Fibroblast of lung (primary cell): ENCODE measurements around the gene MRPL9. TPM values are rescaled to one million over a fixed set of nuclear protein-coding genes. Genes with fewer than 3 reads are reported as not detected.

Source experiments
- DNase-seq, 2 donors: peaks; one replicate each; pipeline versions ENCODE4 v3.0.0 to v3.0.0-alpha.2; 2010; ENCODE audit warnings: low read depth in 2 of 2
- H2AFZ ChIP-seq: 2 replicates; pipeline ENCODE4 v1.5.1; 2012; ENCODE audit warnings: low read length, control low read depth, inconsistent platforms
- H3K27ac ChIP-seq: 2 replicates; pipeline ENCODE4 v1.5.1; 2011; ENCODE audit warnings: low read length, control low read depth; ENCODE audit not compliant: insufficient read depth
- H3K27me3 ChIP-seq: 2 replicates; pipeline ENCODE4 v1.5.1; 2011; ENCODE audit warnings: mild to moderate bottlenecking, low read length; ENCODE audit not compliant: control insufficient read depth, insufficient read depth
- H3K36me3 ChIP-seq: 2 replicates; pipeline ENCODE4 v1.5.1; 2011; ENCODE audit warnings: low read length; ENCODE audit not compliant: control insufficient read depth, insufficient read depth
- H3K4me1 ChIP-seq: 2 replicates; pipeline ENCODE4 v1.5.1; 2011; ENCODE audit warnings: low read length; ENCODE audit not compliant: control insufficient read depth, insufficient read depth; ENCODE audit errors: extremely low read depth
- H3K4me2 ChIP-seq: 2 replicates; pipeline ENCODE4 v1.5.1; 2011; ENCODE audit warnings: low read length, control low read depth; ENCODE audit not compliant: insufficient read depth; ENCODE audit errors: extremely low read depth
- H3K4me3 ChIP-seq, 4 experiments: fragments of 200-600 bp in 1 of 4; sonication (generic) in 1 of 4; replicated peaks in 1 of 4; 2 replicates each; pipeline ENCODE4 v1.5.1; 2011 to 2016; ENCODE audit warnings: low read length in 4 of 4, low read depth in 3 of 4, mild to moderate bottlenecking in 3 of 4, control low read depth in 2 of 4, inconsistent platforms in 1 of 4, mixed read lengths in 1 of 4; ENCODE audit not compliant: insufficient read depth in 1 of 4; ENCODE audit errors: control extremely low read depth in 1 of 4
- H3K79me2 ChIP-seq: 2 replicates; pipeline ENCODE4 v1.5.1; 2012; ENCODE audit warnings: mild to moderate bottlenecking, low read length, inconsistent platforms; ENCODE audit not compliant: control insufficient read depth, insufficient read depth
- H3K9ac ChIP-seq: 2 replicates; pipeline ENCODE4 v1.5.1; 2011; ENCODE audit warnings: mild to moderate bottlenecking, low read length, control low read depth; ENCODE audit not compliant: insufficient read depth
- H3K9me3 ChIP-seq: 2 replicates; pipeline ENCODE4 v1.5.1; 2012; ENCODE audit warnings: low read depth, low read length; ENCODE audit not compliant: control insufficient read depth, insufficient read depth
- H4K20me1 ChIP-seq: 2 replicates; pipeline ENCODE4 v1.5.1; 2011; ENCODE audit warnings: low read length; ENCODE audit not compliant: control insufficient read depth, insufficient read depth; ENCODE audit errors: extremely low read depth
- CTCF ChIP-seq, 2 donors: IDR thresholded peaks in 1 of 2; conservative IDR thresholded peaks in 1 of 2; 1 replicate in 1 of 2; 2 replicates in 1 of 2; pipeline ENCODE4 v1.5.1; 2011 to 2012; ENCODE audit warnings: low read length in 2 of 2, control low read depth in 1 of 2, inconsistent platforms in 1 of 2, low read depth in 1 of 2, mild to moderate bottlenecking in 1 of 2
- EZH2 ChIP-seq: IDR thresholded peaks from 2 replicates; pipeline ENCODE4 v1.5.1; 2012; ENCODE audit warnings: low read length, control low read depth, mild to moderate bottlenecking; ENCODE audit errors: missing control alignments
- polyA plus RNA-seq, 2 donors: library from polyadenylated mRNA; depleted of rRNA in 1 of 2; stranded (reverse) in 1 of 2; unstranded in 1 of 2; fragments of >200 nt; gene quantifications; 2 replicates each; pipeline ENCODE4 v1.2.1, GENCODE V29; 2011 to 2012; ENCODE audit warnings: missing spikeins in 1 of 2
- total RNA-seq: library from RNA; depleted of rRNA; stranded (reverse); fragments of >200 nt; gene quantifications from 2 replicates; pipeline ENCODE4 v1.2.1, GENCODE V29; 2014

The MRPL9 gene
- total and polyA plus RNA-seq, 2 donors (not counting 1 experiment from before 2014, with no cell fraction given): 58.3 to 86.5 TPM

- Histone ChIP-seq H3K9me3 (no peaks in the 10 kb centered on the region), H3K4me2 (peak within 1 kb of the TSS; percentile 95), H3K4me1 (no peaks in the 10 kb centered on the region), H4K20me1 (no peaks in the 10 kb centered on the region), H3K79me2 (no peaks in the 10 kb centered on the region), H2AFZ (peak within 1 kb of the TSS; percentile 82), H3K36me3 (no peaks in the 10 kb centered on the region), H3K27ac (no peak within 1 kb of the TSS), H3K27me3 (peaks cover 35% of the 10 kb centered on the region), H3K9ac (peak within 1 kb of the TSS; percentile 27), H3K4me3 (peak within 1 kb of the TSS; percentile 52 to 62 (median 55))
- peak in 1 of 2 donors; percentile 10 for DNase-seq
- TF ChIP-seq EZH2 (peak; percentile 37), CTCF (conservative IDR thresholded peaks at IDR 0.05 in 1 of 2, IDR thresholded peaks at IDR 0.05 in 1 of 2; ENCODE audit: low read depth in 1 of 2, low read length in 2 of 2) (no peak)
Observed at GRCh38 chr1:151720974-151721787, 42.1 kb downstream of the MRPL9 start, which contains the start of gene RIIAD1. RIIAD1 (plus strand) TSS chr1:151721522; CDS start chr1:151721537, 15 bp downstream.

GRCh38 chr1:151720554-151720953, 42.7 kb downstream of the MRPL9 start:
- H3K4me1 ChIP-seq: no peaks in the 10 kb centered on the region
- H3K27me3 ChIP-seq: peaks cover 37% of the 10 kb centered on the region
- H3K36me3 ChIP-seq: no peaks in the 10 kb centered on the region
- no peak overlapping the region for H3K9ac ChIP-seq
- H2AFZ ChIP-seq: peak overlapping the region; percentile 82
- H3K4me3 ChIP-seq: peak overlapping the region; percentile 35 to 56 (median 44)
- peak overlapping the region; percentile 95 for H3K4me2 ChIP-seq
- peak; percentile 20 for TF ChIP-seq EZH2
- TF ChIP-seq CTCF (conservative IDR thresholded peaks at IDR 0.05 in 1 of 2, IDR thresholded peaks at IDR 0.05 in 1 of 2; ENCODE audit: low read depth in 1 of 2, low read length in 2 of 2): no peak
- H3K79me2 ChIP-seq: no peaks in the 10 kb centered on the region
- DNase-seq: peak; percentile 4 to 33
- no peak overlapping the region for H3K27ac ChIP-seq
- no peaks in the 10 kb centered on the region for H3K9me3 ChIP-seq
- H4K20me1 ChIP-seq: no peaks in the 10 kb centered on the region

- DNase-seq: no peak
- TF ChIP-seq EZH2 (no peak), CTCF (conservative IDR thresholded peaks at IDR 0.05 in 1 of 2, IDR thresholded peaks at IDR 0.05 in 1 of 2; ENCODE audit: low read depth in 1 of 2, low read length in 2 of 2) (no peak)
- H3K79me2 ChIP-seq: no peaks in the 10 kb centered on the region
- no peaks in the 10 kb centered on the region for H4K20me1 ChIP-seq
- no peak overlapping the region for H3K27ac ChIP-seq
- peak overlapping the region; percentile 95 for H3K4me2 ChIP-seq
- H3K36me3 ChIP-seq: no peaks in the 10 kb centered on the region
- peaks cover 41% of the 10 kb centered on the region for H3K27me3 ChIP-seq
- peak overlapping the region; percentile 82 for H2AFZ ChIP-seq
- no peak overlapping the region for H3K9ac ChIP-seq
- H3K4me1 ChIP-seq: no peaks in the 10 kb centered on the region
- H3K9me3 ChIP-seq: no peaks in the 10 kb centered on the region
- peak overlapping the region in 1 of 4 experiments; percentile 56 for H3K4me3 ChIP-seq
Observed at GRCh38 chr1:151720125-151720524, 43.2 kb downstream of the MRPL9 start.
